IPS-15b (cell line): ENCODE results near the gene GPATCH2L.

Source experiments
- H3K27me3 ChIP-seq: one replicate; pipeline ENCODE4 v1.6.1; 2013; ENCODE audit warnings: low read length; ENCODE audit not compliant: control insufficient read depth, insufficient read depth
- H3K36me3 ChIP-seq: one replicate; pipeline ENCODE4 v1.6.1; 2013; ENCODE audit warnings: low read length; ENCODE audit not compliant: control insufficient read depth, insufficient read depth
- H3K4me1 ChIP-seq: one replicate; pipeline ENCODE4 v1.6.1; 2013; ENCODE audit warnings: mild to moderate bottlenecking, low read length; ENCODE audit not compliant: control insufficient read depth, insufficient read depth
- H3K4me3 ChIP-seq: one replicate; pipeline ENCODE4 v1.5.1; 2013; ENCODE audit warnings: low read depth, low read length
- H3K9ac ChIP-seq: one replicate; pipeline ENCODE4 v1.6.1; 2013; ENCODE audit warnings: low read depth, mild to moderate bottlenecking, low read length
- H3K9me3 ChIP-seq: one replicate; pipeline ENCODE4 v1.6.1; 2013; ENCODE audit warnings: mild to moderate bottlenecking, low read length; ENCODE audit not compliant: control insufficient read depth, insufficient read depth

Gene GPATCH2L

DNA sequence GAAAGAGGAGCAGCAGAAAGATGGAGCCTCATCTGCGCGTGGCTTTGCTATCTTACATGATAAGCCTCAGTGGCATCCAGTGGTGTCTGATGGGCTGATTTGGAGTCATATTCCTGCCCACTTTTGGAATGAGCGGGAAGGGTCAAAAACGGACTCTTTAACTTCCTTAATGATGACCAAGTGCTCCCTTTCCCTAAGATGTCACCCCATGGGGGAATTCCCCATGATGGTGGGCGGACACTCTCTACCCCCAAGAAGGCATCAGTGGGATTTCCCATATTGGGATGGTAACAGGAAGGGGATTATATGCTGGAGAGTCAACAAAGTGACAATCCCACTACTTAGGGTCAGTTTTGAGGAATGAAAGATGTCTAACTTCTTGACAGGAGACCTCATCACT, 110.9 kb downstream of the GPATCH2L start:
- Histone ChIP-seq H3K4me3 (no peak overlapping the region), H3K4me1 (peaks cover 9% of the 10 kb centered on the region), H3K9me3 (no peaks in the 10 kb centered on the region), H3K9ac (no peak overlapping the region), H3K27me3 (no peaks in the 10 kb centered on the region), H3K36me3 (no peaks in the 10 kb centered on the region)
